HepG2 (cell line): ENCODE data around the gene USP36. TPM values are rescaled to one million over a fixed set of nuclear protein-coding genes. Genes with fewer than 3 reads are reported as not detected.
A peak's percentile ranks its signal among the peaks of the same experiment; 100 is the strongest.

Experiments used
- AHR ChIP-seq: IDR thresholded peaks from 2 replicates; pipeline ENCODE4 v1.6.1; 2018; ENCODE audit warnings: missing genetic modification reagents, missing compliant biosample characterization
- CENPBD1 ChIP-seq: sonication (generic); formaldehyde crosslinking; IDR thresholded peaks from 2 replicates; pipeline ENCODE4 v1.8.0; 2022; ENCODE audit warnings: missing genetic modification reagents, low read depth, mild to moderate bottlenecking, borderline replicate concordance
- FOXA3 ChIP-seq: IDR thresholded peaks from 2 replicates; pipeline ENCODE4 v1.6.1; 2016; ENCODE audit warnings: missing genetic modification reagents, missing compliant biosample characterization
- IKZF4 ChIP-seq: sonication (generic); formaldehyde crosslinking; IDR thresholded peaks from 2 replicates; pipeline ENCODE4 v1.5.1; 2020; ENCODE audit warnings: borderline replicate concordance, mild to moderate bottlenecking, low read depth, missing genetic modification reagents; ENCODE audit errors: not compliant biosample characterization
- MNT ChIP-seq: fragments of 450-650 bp; IDR thresholded peaks from 2 replicates; pipeline ENCODE4 v1.6.1; 2016
- PBX2 ChIP-seq: IDR thresholded peaks from 2 replicates; pipeline ENCODE4 v1.6.1; 2016; ENCODE audit warnings: control low read depth
- POGK ChIP-seq: sonication (generic); formaldehyde crosslinking; conservative IDR thresholded peaks from 2 replicates; pipeline ENCODE4 v1.8.0; 2022; ENCODE audit warnings: mild to moderate bottlenecking, moderate library complexity, missing genetic modification reagents
- TAF15 ChIP-seq: fragments of 200-400 bp; formaldehyde crosslinking; IDR thresholded peaks from one replicate; pipeline ENCODE4 v1.6.1; 2018; ENCODE audit warnings: mild to moderate bottlenecking, low read depth, low read length; ENCODE audit not compliant: poor library complexity, severe bottlenecking
- ZMYM3 ChIP-seq: sonication (generic); formaldehyde crosslinking; IDR thresholded peaks from 2 replicates; pipeline ENCODE4 v1.5.1; 2020; ENCODE audit warnings: mild to moderate bottlenecking, missing genetic modification reagents
- ZNF230 ChIP-seq: sonication (generic); formaldehyde crosslinking; IDR thresholded peaks from 2 replicates; pipeline ENCODE4 v1.4.0; 2020; ENCODE audit warnings: mild to moderate bottlenecking, missing genetic modification reagents
- ZNF33B ChIP-seq: sonication (generic); formaldehyde crosslinking; IDR thresholded peaks from 2 replicates; pipeline ENCODE4 v1.5.1; 2020; ENCODE audit warnings: mild to moderate bottlenecking, missing genetic modification reagents
- ZNF691 ChIP-seq: sonication (generic); formaldehyde crosslinking; IDR thresholded peaks from 2 replicates; pipeline ENCODE4 v1.4.0; 2020; ENCODE audit warnings: missing genetic modification reagents, low read depth, mild to moderate bottlenecking, borderline replicate concordance
- ZNF709 ChIP-seq: sonication (generic); formaldehyde crosslinking; IDR thresholded peaks from 2 replicates; pipeline ENCODE4 v1.5.0; 2020; ENCODE audit warnings: mild to moderate bottlenecking, missing genetic modification reagents
- ZNF713 ChIP-seq: sonication (generic); formaldehyde crosslinking; IDR thresholded peaks from 2 replicates; pipeline ENCODE4 v1.4.0; 2020; ENCODE audit warnings: mild to moderate bottlenecking, missing genetic modification reagents
- ZNF747 ChIP-seq: sonication (generic); formaldehyde crosslinking; IDR thresholded peaks from 2 replicates; pipeline ENCODE4 v1.8.1; 2023; ENCODE audit warnings: missing genetic modification reagents, mild to moderate bottlenecking, borderline replicate concordance
- ZNF770 ChIP-seq: sonication (generic); formaldehyde crosslinking; IDR thresholded peaks from 2 replicates; pipeline ENCODE4 v1.5.0; 2020; ENCODE audit warnings: mild to moderate bottlenecking, missing genetic modification reagents
- ZNF839 ChIP-seq: sonication (generic); formaldehyde crosslinking; IDR thresholded peaks from 2 replicates; pipeline ENCODE4 v1.4.0; 2020; ENCODE audit warnings: missing genetic modification reagents, mild to moderate bottlenecking, borderline replicate concordance
- polyA plus RNA-seq, 8 experiments: library from polyadenylated mRNA; depleted of rRNA in 3 of 8; stranded (reverse) in 7 of 8; unstranded in 1 of 8; fragments of >200 nt; fragmentation: Illumina TruSeq in 4 of 8; extraction: Trizol in 4 of 8; gene quantifications; 2 replicates each; pipeline versions ENCODE4 v1.2.1 to v1.2.3, GENCODE V29; 2011 to 2016; ENCODE audit warnings: low read depth in 4 of 8, missing spikeins in 1 of 8, mixed read lengths in 1 of 8; ENCODE audit not compliant: insufficient read depth in 1 of 8
- total RNA-seq, 5 experiments: library from RNA; depleted of rRNA; stranded (reverse); fragments of >200 nt; fragmentation: Illumina TruSeq; extraction: Trizol; gene quantifications; 2 replicates each; pipeline ENCODE4 v1.2.3, GENCODE V29; 2016; ENCODE audit warnings: low read depth in 1 of 5

Gene USP36
- total and polyA plus RNA-seq, 2 of the 13 experiments (the other 11 are each of a cell fraction or from before 2014, with no cell fraction given): 29.6 to 45.9 TPM

- TF ChIP-seq PBX2 (CRISPR knock-in tag) (no peak), MNT (peak; percentile 88), ZNF230 (CRISPR knock-in tag) (peak; percentile 81; the same call in 1 of the 2 replicates), IKZF4 (CRISPR knock-in tag) (no peak), ZNF691 (CRISPR knock-in tag) (peak; percentile 31; the same call in 1 of the 2 replicates), ZNF839 (CRISPR knock-in tag) (no peak), ZNF713 (CRISPR knock-in tag) (no peak), FOXA3 (CRISPR knock-in tag) (peak; percentile 82), ZNF747 (CRISPR knock-in tag) (peak; percentile 39; the same call in 1 of the 2 replicates), ZMYM3 (CRISPR knock-in tag) (peak; percentile 19; the same call in 1 of the 2 replicates), ZNF709 (CRISPR knock-in tag) (peak; percentile 48; the same call in 1 of the 2 replicates), ZNF33B (CRISPR knock-in tag) (0 out of 2 replicates have a peak, but pooled peaks have one; percentile 34), ZNF770 (peak; percentile 96), TAF15 (no peak), POGK (peak; percentile 69; the same call in 1 of the 2 replicates), AHR (CRISPR knock-in tag) (peak; percentile 43; the same call in 1 of the 2 replicates), CENPBD1 (CRISPR knock-in tag) (no peak)
These were observed 8.7 kb downstream of the USP36 start (continued) for GRCh38 chr17:78831688-78832540.
